Uterus (tissue), 2 donors: Measurements from ENCODE around the gene MILR1.

Experiments
- POLR2A ChIP-seq, 2 donors: fragments of 450-650 bp; IDR thresholded peaks; one replicate each; pipeline ENCODE4 v1.6.1; 2016; ENCODE audit warnings: antibody characterized with exemption in 2 of 2, mild to moderate bottlenecking in 1 of 2, moderate library complexity in 1 of 2
- TF ChIP-seq, protein P1 (sequence below), 4 experiments: fragments of 200-600 bp in 2 of 4; fragments of 450-650 bp in 2 of 4; sonication (generic) in 2 of 4; IDR thresholded peaks; one replicate each; pipeline ENCODE4 v1.5.1; 2016 to 2019; ENCODE audit warnings: antibody characterized with exemption in 4 of 4, mild to moderate bottlenecking in 2 of 4, moderate library complexity in 1 of 4

DNA sequence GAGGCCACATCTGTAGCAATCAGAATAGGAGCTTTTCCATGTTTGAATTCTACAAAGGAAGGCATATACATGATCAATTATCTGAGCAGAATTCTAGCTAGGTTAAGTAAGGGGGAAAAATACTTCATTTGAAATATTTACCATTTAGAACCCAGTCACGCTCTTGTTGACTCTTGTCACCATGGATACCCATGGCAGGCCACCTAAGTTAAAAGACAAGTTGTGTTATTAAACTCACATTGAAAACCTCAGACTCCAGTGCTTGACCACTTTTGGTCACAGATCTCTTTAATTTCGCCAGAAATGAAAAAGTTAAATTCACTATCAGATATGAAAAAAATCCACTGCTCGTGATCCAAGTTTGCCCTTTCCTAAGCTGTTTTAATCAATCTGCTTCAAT is 53.1 kb downstream of the MILR1 start:
- TF ChIP-seq, protein P1, sequence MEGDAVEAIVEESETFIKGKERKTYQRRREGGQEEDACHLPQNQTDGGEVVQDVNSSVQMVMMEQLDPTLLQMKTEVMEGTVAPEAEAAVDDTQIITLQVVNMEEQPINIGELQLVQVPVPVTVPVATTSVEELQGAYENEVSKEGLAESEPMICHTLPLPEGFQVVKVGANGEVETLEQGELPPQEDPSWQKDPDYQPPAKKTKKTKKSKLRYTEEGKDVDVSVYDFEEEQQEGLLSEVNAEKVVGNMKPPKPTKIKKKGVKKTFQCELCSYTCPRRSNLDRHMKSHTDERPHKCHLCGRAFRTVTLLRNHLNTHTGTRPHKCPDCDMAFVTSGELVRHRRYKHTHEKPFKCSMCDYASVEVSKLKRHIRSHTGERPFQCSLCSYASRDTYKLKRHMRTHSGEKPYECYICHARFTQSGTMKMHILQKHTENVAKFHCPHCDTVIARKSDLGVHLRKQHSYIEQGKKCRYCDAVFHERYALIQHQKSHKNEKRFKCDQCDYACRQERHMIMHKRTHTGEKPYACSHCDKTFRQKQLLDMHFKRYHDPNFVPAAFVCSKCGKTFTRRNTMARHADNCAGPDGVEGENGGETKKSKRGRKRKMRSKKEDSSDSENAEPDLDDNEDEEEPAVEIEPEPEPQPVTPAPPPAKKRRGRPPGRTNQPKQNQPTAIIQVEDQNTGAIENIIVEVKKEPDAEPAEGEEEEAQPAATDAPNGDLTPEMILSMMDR (IDR thresholded peaks at IDR 0.05) = no peak
- no peak for TF ChIP-seq POLR2A (IDR thresholded peaks at IDR 0.05)
